Measurements from ENCODE around the gene ELF1. TPM values are rescaled to one million over a fixed set of nuclear protein-coding genes. Genes with fewer than 3 reads are reported as not detected.

Gene ELF1
- total and polyA plus RNA-seq, 2 experiments from 2014 or later, result 7.0 to 12.7 TPM

- TF ChIP-seq ETS1 (IDR thresholded peaks at IDR 0.05), result no peak
- TF ChIP-seq ZNF114 (CRISPR knock-in tag; IDR thresholded peaks at IDR 0.05), result no peak
- no peak for TF ChIP-seq STAT1 (IDR thresholded peaks at IDR 0.05; ENCODE audit: unreplicated experiment)
- no peak for TF ChIP-seq REST (IDR thresholded peaks at IDR 0.05; ENCODE audit: unreplicated experiment)
- TF ChIP-seq JUNB (IDR thresholded peaks at IDR 0.05; ENCODE audit: unreplicated experiment), result no peak
- no peak for TF ChIP-seq ZNF331 (CRISPR knock-in tag; IDR thresholded peaks at IDR 0.05; ENCODE audit: low read depth)
- TF ChIP-seq POLR2AphosphoS5 (IDR thresholded peaks at IDR 0.05; ENCODE audit: low read depth), result no peak
- TF ChIP-seq NANOG (IDR thresholded peaks at IDR 0.05; ENCODE audit: borderline replicate concordance), result no peak
Observed at GRCh38 chr13:40961826-40962225, 57.3 kb downstream of the ELF1 start (continued).

DNA sequence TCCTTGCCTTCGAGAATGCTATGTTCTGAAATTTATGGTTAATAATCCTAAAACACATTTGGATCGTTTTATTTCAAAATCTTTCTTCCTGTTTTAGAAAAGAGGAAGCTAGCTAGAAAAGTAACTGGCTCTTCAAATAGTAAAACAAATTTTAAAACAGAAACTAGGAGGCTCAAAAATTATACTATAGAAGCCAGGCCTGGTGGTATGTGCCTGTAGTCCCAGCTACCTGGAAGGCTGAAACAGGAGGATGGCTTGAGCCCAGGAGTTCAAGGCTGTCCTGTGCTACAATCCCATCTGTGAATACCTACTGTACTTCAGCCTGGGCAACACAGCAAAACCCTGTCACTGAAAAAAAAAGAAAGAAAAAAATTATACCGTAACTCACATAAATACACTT lies 57.9 kb downstream of the ELF1 start:
- Histone ChIP-seq H3K27me3 (ENCODE audit: insufficient read depth) (no peaks in the 10 kb centered on the region), H3K4me3 (no peak overlapping the region), H3K36me3 (ENCODE audit: insufficient read depth) (no peaks in the 10 kb centered on the region; the same call in 1 of the 2 replicates), H3K4me1 (ENCODE audit: insufficient read depth) (no peaks in the 10 kb centered on the region), H3F3A (replicated peaks; ENCODE audit: low read depth) (no peaks in the 10 kb centered on the region), H3K27ac (ENCODE audit: low read depth) (no peak overlapping the region), H2AFZ (no peak overlapping the region), H3K9me2 (ENCODE audit: insufficient read depth) (peaks cover 4% of the 10 kb centered on the region; the same call in 1 of the 2 replicates), H3K79me2 (replicated peaks; ENCODE audit: insufficient read depth) (no peaks in the 10 kb centered on the region), H3K4me2 (no peak overlapping the region), H4K20me1 (replicated peaks; ENCODE audit: insufficient read depth) (no peaks in the 10 kb centered on the region)
- Mint-ChIP-seq H3K27ac (no peak overlapping the region), H3K36me3 (ENCODE audit: low read depth) (peaks cover 15% of the 10 kb centered on the region; the same call in 2 of the 3 replicates), H3K27me3 (ENCODE audit: insufficient read depth, low read depth, poor library complexity) (peaks cover 2% of the 10 kb centered on the region), H3K4me3 (no peak overlapping the region), H3K4me1 (no peaks in the 10 kb centered on the region), H3K9me3 (peaks cover 9% of the 10 kb centered on the region; the same call in 2 of the 3 replicates)
- ATAC-seq (no peak), DNase-seq (ENCODE audit: low spot score) (no peak)
- no peak for TF ChIP-seq REST (IDR thresholded peaks at IDR 0.05; ENCODE audit: unreplicated experiment)
- no peak for TF ChIP-seq EZH2phosphoT487 (IDR thresholded peaks at IDR 0.05; ENCODE audit: unreplicated experiment)
- no peak for TF ChIP-seq ZNF114 (CRISPR knock-in tag; IDR thresholded peaks at IDR 0.05)
- TF ChIP-seq EZH2 (IDR thresholded peaks at IDR 0.05; ENCODE audit: low read depth, unreplicated experiment), result no peak
- TF ChIP-seq, protein P1, sequence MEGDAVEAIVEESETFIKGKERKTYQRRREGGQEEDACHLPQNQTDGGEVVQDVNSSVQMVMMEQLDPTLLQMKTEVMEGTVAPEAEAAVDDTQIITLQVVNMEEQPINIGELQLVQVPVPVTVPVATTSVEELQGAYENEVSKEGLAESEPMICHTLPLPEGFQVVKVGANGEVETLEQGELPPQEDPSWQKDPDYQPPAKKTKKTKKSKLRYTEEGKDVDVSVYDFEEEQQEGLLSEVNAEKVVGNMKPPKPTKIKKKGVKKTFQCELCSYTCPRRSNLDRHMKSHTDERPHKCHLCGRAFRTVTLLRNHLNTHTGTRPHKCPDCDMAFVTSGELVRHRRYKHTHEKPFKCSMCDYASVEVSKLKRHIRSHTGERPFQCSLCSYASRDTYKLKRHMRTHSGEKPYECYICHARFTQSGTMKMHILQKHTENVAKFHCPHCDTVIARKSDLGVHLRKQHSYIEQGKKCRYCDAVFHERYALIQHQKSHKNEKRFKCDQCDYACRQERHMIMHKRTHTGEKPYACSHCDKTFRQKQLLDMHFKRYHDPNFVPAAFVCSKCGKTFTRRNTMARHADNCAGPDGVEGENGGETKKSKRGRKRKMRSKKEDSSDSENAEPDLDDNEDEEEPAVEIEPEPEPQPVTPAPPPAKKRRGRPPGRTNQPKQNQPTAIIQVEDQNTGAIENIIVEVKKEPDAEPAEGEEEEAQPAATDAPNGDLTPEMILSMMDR (conservative IDR thresholded peaks at IDR 0.05; ENCODE audit: low read depth in 2 of 2), result no peak
- no peak for TF ChIP-seq CREB1 (CRISPR knock-in tag; IDR thresholded peaks at IDR 0.05; ENCODE audit: low read depth)
- TF ChIP-seq ZNF331 (CRISPR knock-in tag; IDR thresholded peaks at IDR 0.05; ENCODE audit: low read depth), result no peak
- no peak for TF ChIP-seq JUNB (IDR thresholded peaks at IDR 0.05; ENCODE audit: unreplicated experiment)
- TF ChIP-seq POLR2AphosphoS5 (IDR thresholded peaks at IDR 0.05; ENCODE audit: low read depth), result no peak
- no peak for TF ChIP-seq STAT1 (IDR thresholded peaks at IDR 0.05; ENCODE audit: unreplicated experiment)
- no peak for TF ChIP-seq ETS1 (IDR thresholded peaks at IDR 0.05)
- TF ChIP-seq NANOG (IDR thresholded peaks at IDR 0.05; ENCODE audit: borderline replicate concordance), result no peak
